Activated CD8-positive, alpha-beta memory T cell treated with anti-CD3 and anti-CD28 coated beads, Interleukin-2, amount 10 ng/mL, durations not matched to agents 7 days and 5 days (primary cell): ENCODE measurements around the gene TRPC4AP. TPM values are rescaled to one million over a fixed set of nuclear protein-coding genes. Genes with fewer than 3 reads are reported as not detected.

ENCODE experiments used
- ATAC-seq: fragments of 150-1000 bp; cut with Tn5 transposase; one replicate; pipeline ENCODE4 v1.10.0; 2021; ENCODE audit warnings: moderate library complexity
- CTCF ChIA-PET: fragments of 350-600 bp; sonication (Branson Sonifier 250); formaldehyde crosslinking; loops from one replicate; lab custom pipeline; 2021; ENCODE audit warnings: antibody characterized with exemption; lab: Charles Lee
- DNase-seq: peaks from one replicate; pipeline ENCODE4 v3.0.0-alpha.2; 2020
- H3K27ac Mint-ChIP-seq: one replicate; pipeline ENCODE4 v1.8.0; 2021; ENCODE audit warnings: mild to moderate bottlenecking, mixed read lengths
- H3K27me3 Mint-ChIP-seq: one replicate; pipeline ENCODE4 v1.8.0; 2021; ENCODE audit warnings: mixed read lengths
- H3K36me3 Mint-ChIP-seq: one replicate; pipeline ENCODE4 v1.8.0; 2021; ENCODE audit warnings: mild to moderate bottlenecking, mixed read lengths
- H3K4me1 Mint-ChIP-seq: one replicate; pipeline ENCODE4 v1.8.0; 2021; ENCODE audit warnings: mixed read lengths
- H3K4me3 Mint-ChIP-seq: one replicate; pipeline ENCODE4 v1.8.0; 2021; ENCODE audit warnings: mild to moderate bottlenecking, moderate library complexity, mixed read lengths
- H3K9me3 Mint-ChIP-seq: one replicate; pipeline ENCODE4 v1.8.0; 2022; ENCODE audit warnings: low read depth, mixed read lengths
- total RNA-seq, 2 experiments: library from RNA; stranded (reverse); gene quantifications; one replicate each; pipeline ENCODE4 v1.2.3, GENCODE V29; 2021

TRPC4AP gene
- total RNA-seq, 2 experiments from 2014 or later = 56.9 to 70.9 TPM

GRCh38 chr20:34978092-34978744 is 114.4 kb downstream of the TRPC4AP start:
- Mint-ChIP-seq H3K9me3 (no peaks in the 10 kb centered on the region), H3K4me1 (no peaks in the 10 kb centered on the region), H3K27me3 (peaks cover 5% of the 10 kb centered on the region), H3K27ac (no peak overlapping the region), H3K36me3 (no peaks in the 10 kb centered on the region), H3K4me3 (no peak overlapping the region)
- CTCF ChIA-PET = no interaction called here
- DNase-seq = no peak
- no peak for ATAC-seq

GRCh38 chr20:34977365-34978091 is 115.1 kb downstream of the TRPC4AP start:
- Mint-ChIP-seq H3K4me3 (no peak overlapping the region), H3K4me1 (no peaks in the 10 kb centered on the region), H3K36me3 (no peaks in the 10 kb centered on the region), H3K27ac (no peak overlapping the region), H3K27me3 (peaks cover 4% of the 10 kb centered on the region), H3K9me3 (no peaks in the 10 kb centered on the region)
- CTCF ChIA-PET = no interaction called here
- no peak for DNase-seq
- ATAC-seq = no peak

- CTCF ChIA-PET = no interaction called here
- no peak for DNase-seq
- Mint-ChIP-seq H3K27me3 (peaks cover 2% of the 10 kb centered on the region), H3K4me1 (no peaks in the 10 kb centered on the region), H3K9me3 (no peaks in the 10 kb centered on the region), H3K27ac (no peak overlapping the region), H3K36me3 (no peaks in the 10 kb centered on the region), H3K4me3 (no peak overlapping the region)
- no peak for ATAC-seq
Measured at GRCh38 chr20:34976286-34976685, 116.3 kb downstream of the TRPC4AP start.

GRCh38 chr20:34974246-34974645 is 118.4 kb downstream of the TRPC4AP start:
- Mint-ChIP-seq H3K4me1 (no peaks in the 10 kb centered on the region), H3K36me3 (no peaks in the 10 kb centered on the region), H3K4me3 (no peak overlapping the region), H3K27ac (no peak overlapping the region), H3K9me3 (no peaks in the 10 kb centered on the region), H3K27me3 (peaks cover 2% of the 10 kb centered on the region)
- no peak for DNase-seq
- ATAC-seq = no peak
- CTCF ChIA-PET = interaction anchor here (1.5 kb wide), 1 partner anchor 100 kb away, joined by 3 read pairs; no protein-coding TSS in a partner anchor

- Mint-ChIP-seq H3K4me1 (no peaks in the 10 kb centered on the region), H3K27ac (no peak overlapping the region), H3K9me3 (no peaks in the 10 kb centered on the region), H3K4me3 (no peak overlapping the region), H3K27me3 (peaks cover 2% of the 10 kb centered on the region), H3K36me3 (no peaks in the 10 kb centered on the region)
- ATAC-seq (no peak), DNase-seq (no peak)
- CTCF ChIA-PET = interaction anchor here (1.1 kb wide), 1 partner anchor 96 kb away, joined by 3 read pairs; the partner anchor contains the start of gene ACSS2
Measured at GRCh38 chr20:34971561-34972235, 120.9 kb downstream of the TRPC4AP start.

- ATAC-seq = no peak
- H3K4me3 Mint-ChIP-seq = no peak overlapping the region
- H3K36me3 Mint-ChIP-seq = no peaks in the 10 kb centered on the region
- no peaks in the 10 kb centered on the region for H3K4me1 Mint-ChIP-seq
- CTCF ChIA-PET = no interaction called here
- no peaks in the 10 kb centered on the region for H3K9me3 Mint-ChIP-seq
- no peak overlapping the region for H3K27ac Mint-ChIP-seq
- H3K27me3 Mint-ChIP-seq = peaks cover 2% of the 10 kb centered on the region
- no peak for DNase-seq
Measured at GRCh38 chr20:34970846-34971560, 121.6 kb downstream of the TRPC4AP start.

GRCh38 chr20:34970193-34970840 is 122.3 kb downstream of the TRPC4AP start:
- no peaks in the 10 kb centered on the region for H3K4me1 Mint-ChIP-seq
- no peaks in the 10 kb centered on the region for H3K36me3 Mint-ChIP-seq
- H3K4me3 Mint-ChIP-seq = no peak overlapping the region
- ATAC-seq (no peak), DNase-seq (no peak)
- no peaks in the 10 kb centered on the region for H3K9me3 Mint-ChIP-seq
- peaks cover 2% of the 10 kb centered on the region for H3K27me3 Mint-ChIP-seq
- no peak overlapping the region for H3K27ac Mint-ChIP-seq
- CTCF ChIA-PET = no interaction called here

GRCh38 chr20:34968042-34968775 is 124.4 kb downstream of the TRPC4AP start:
- H3K4me1 Mint-ChIP-seq = no peaks in the 10 kb centered on the region
- no peaks in the 10 kb centered on the region for H3K9me3 Mint-ChIP-seq
- DNase-seq (no peak), ATAC-seq (no peak)
- no peak overlapping the region for H3K27ac Mint-ChIP-seq
- H3K36me3 Mint-ChIP-seq = no peaks in the 10 kb centered on the region
- CTCF ChIA-PET = no interaction called here
- H3K27me3 Mint-ChIP-seq = no peaks in the 10 kb centered on the region
- no peak overlapping the region for H3K4me3 Mint-ChIP-seq

GRCh38 chr20:34967421-34967820 is 125.2 kb downstream of the TRPC4AP start:
- Mint-ChIP-seq H3K4me3 (no peak overlapping the region), H3K27me3 (no peaks in the 10 kb centered on the region), H3K27ac (no peak overlapping the region), H3K9me3 (no peaks in the 10 kb centered on the region), H3K36me3 (no peaks in the 10 kb centered on the region), H3K4me1 (no peaks in the 10 kb centered on the region)
- CTCF ChIA-PET = no interaction called here
- ATAC-seq (no peak), DNase-seq (no peak)

GRCh38 chr20:34965051-34965450 is 127.6 kb downstream of the TRPC4AP start:
- H3K27me3 Mint-ChIP-seq = no peaks in the 10 kb centered on the region
- CTCF ChIA-PET = no interaction called here
- H3K36me3 Mint-ChIP-seq = no peaks in the 10 kb centered on the region
- H3K4me1 Mint-ChIP-seq = peaks cover 4% of the 10 kb centered on the region
- DNase-seq = no peak
- H3K4me3 Mint-ChIP-seq = no peak overlapping the region
- H3K27ac Mint-ChIP-seq = no peak overlapping the region
- no peak for ATAC-seq
- H3K9me3 Mint-ChIP-seq = no peaks in the 10 kb centered on the region

- ATAC-seq (no peak), DNase-seq (no peak)
- H3K27me3 Mint-ChIP-seq = no peaks in the 10 kb centered on the region
- no peaks in the 10 kb centered on the region for H3K36me3 Mint-ChIP-seq
- no peak overlapping the region for H3K4me3 Mint-ChIP-seq
- CTCF ChIA-PET = no interaction called here
- peaks cover 4% of the 10 kb centered on the region for H3K4me1 Mint-ChIP-seq
- H3K9me3 Mint-ChIP-seq = no peaks in the 10 kb centered on the region
- H3K27ac Mint-ChIP-seq = no peak overlapping the region
Measured at GRCh38 chr20:34964486-34964885, 128.1 kb downstream of the TRPC4AP start.

- CTCF ChIA-PET = interaction anchor here (0.7 to 12.4 kb wide), 8 partner anchors 15 to 132 kb away, joined by 3 to 168 read pairs (median 4); partner anchors contain the start of genes ACSS2 and GGT7
- DNase-seq = no peak
- H3K4me3 Mint-ChIP-seq = no peak overlapping the region
Measured at GRCh38 chr20:34956751-34957472, 135.7 kb downstream of the TRPC4AP start.

More at GRCh38 chr20:34956751-34957472, 135.7 kb downstream of the TRPC4AP start:
- H3K27ac Mint-ChIP-seq = peak overlapping the region; percentile 93
- H3K9me3 Mint-ChIP-seq = no peaks in the 10 kb centered on the region
- no peak for ATAC-seq
- peaks cover 28% of the 10 kb centered on the region for H3K4me1 Mint-ChIP-seq
- H3K27me3 Mint-ChIP-seq = no peaks in the 10 kb centered on the region
- H3K36me3 Mint-ChIP-seq = peaks cover 3% of the 10 kb centered on the region
